GM12878 (cell line): ENCODE results near the gene ATF6. TPM values are rescaled to one million over a fixed set of nuclear protein-coding genes. Genes with fewer than 3 reads are reported as not detected.

Source experiments
- BACH1 ChIP-seq: fragments of 450-650 bp; IDR thresholded peaks from 2 replicates; pipeline ENCODE4 v1.6.1; 2017; ENCODE audit warnings: mild to moderate bottlenecking, borderline replicate concordance
- BCL11A ChIP-seq: IDR thresholded peaks from 2 replicates; pipeline ENCODE4 v1.6.1; 2011; ENCODE audit warnings: low read depth, low read length
- CBX3 ChIP-seq: fragments of 200-600 bp; sonication (generic); IDR thresholded peaks from 2 replicates; pipeline ENCODE4 v1.6.1; 2016; ENCODE audit warnings: low read depth, borderline replicate concordance
- CHD4 ChIP-seq: fragments of 200-600 bp; sonication (generic); IDR thresholded peaks from 2 replicates; pipeline ENCODE4 v1.6.1; 2016; ENCODE audit warnings: mild to moderate bottlenecking
- CREB1 ChIP-seq: IDR thresholded peaks from 2 replicates; pipeline ENCODE4 v1.6.1; 2012; ENCODE audit warnings: low read depth, mild to moderate bottlenecking, inconsistent platforms
- EP300 ChIP-seq, 2 experiments: fragments of 150-350 bp in 1 of 2; IDR thresholded peaks; 2 replicates each; pipeline ENCODE4 v1.6.1; 2011 to 2012; ENCODE audit warnings: low read depth in 2 of 2, low read length in 2 of 2, borderline replicate concordance in 1 of 2, improper control_type of control experiment in 1 of 2, inconsistent platforms in 1 of 2; ENCODE audit not compliant: control insufficient read depth in 1 of 2
- IKZF2 ChIP-seq, 2 experiments: fragments of 450-650 bp; IDR thresholded peaks; 2 replicates each; pipeline ENCODE4 v1.6.1; 2017; ENCODE audit warnings: mild to moderate bottlenecking in 2 of 2, moderate library complexity in 2 of 2
- IRF4 ChIP-seq: IDR thresholded peaks from 2 replicates; pipeline ENCODE4 v1.6.1; 2011; ENCODE audit warnings: low read depth, low read length
- JUND ChIP-seq: IDR thresholded peaks from 2 replicates; pipeline ENCODE4 v1.6.1; 2012; ENCODE audit warnings: low read depth, mild to moderate bottlenecking, low read length, improper control_type of control experiment, moderate library complexity
- KLF5 ChIP-seq: fragments of 450-650 bp; IDR thresholded peaks from 2 replicates; pipeline ENCODE4 v1.6.1; 2014; ENCODE audit warnings: mild to moderate bottlenecking; ENCODE audit not compliant: partially characterized antibody
- MTA3 ChIP-seq: IDR thresholded peaks from 2 replicates; pipeline ENCODE4 v1.6.1; 2012; ENCODE audit warnings: low read length, inconsistent platforms, borderline replicate concordance
- NFYB ChIP-seq: IDR thresholded peaks from 2 replicates; pipeline ENCODE4 v1.6.1; 2011; ENCODE audit warnings: low read depth, mild to moderate bottlenecking, low read length, improper control_type of control experiment, moderate library complexity; ENCODE audit not compliant: insufficient read depth
- NR2F1 ChIP-seq: fragments of 450-650 bp; conservative IDR thresholded peaks from 2 replicates; pipeline ENCODE4 v1.6.1; 2017; ENCODE audit warnings: mild to moderate bottlenecking
- POU2F2 ChIP-seq: IDR thresholded peaks from 3 replicates; pipeline ENCODE4 v1.6.1; 2011; ENCODE audit warnings: low read depth, mild to moderate bottlenecking, low read length, borderline replicate concordance
- RBBP5 ChIP-seq: fragments of 200-600 bp; sonication (generic); conservative IDR thresholded peaks from 2 replicates; pipeline ENCODE4 v1.6.1; 2016
- RCOR1 ChIP-seq: conservative IDR thresholded peaks from 2 replicates; pipeline ENCODE4 v1.6.1; 2012; ENCODE audit warnings: low read depth, low read length, improper control_type of control experiment
- SMC3 ChIP-seq: IDR thresholded peaks from 2 replicates; pipeline ENCODE4 v1.6.1; 2011; ENCODE audit warnings: low read length, improper control_type of control experiment, borderline replicate concordance
- SP1 ChIP-seq: IDR thresholded peaks from one replicate; pipeline ENCODE4 v1.6.1; 2011; ENCODE audit warnings: low read depth, low read length
- TBL1XR1 ChIP-seq: IDR thresholded peaks from 2 replicates; pipeline ENCODE4 v1.6.1; 2012; ENCODE audit warnings: low read depth, low read length, improper control_type of control experiment
- ZBED1 ChIP-seq: IDR thresholded peaks from 2 replicates; pipeline ENCODE4 v1.6.1; 2016; ENCODE audit warnings: borderline replicate concordance
- ZNF217 ChIP-seq: fragments of 450-650 bp; IDR thresholded peaks from 2 replicates; pipeline ENCODE4 v1.6.1; 2017; ENCODE audit warnings: antibody characterized with exemption, mild to moderate bottlenecking
- ZNF24 ChIP-seq: fragments of 450-650 bp; IDR thresholded peaks from 2 replicates; pipeline ENCODE4 v1.6.1; 2017; ENCODE audit warnings: antibody characterized with exemption, mild to moderate bottlenecking
- polyA plus RNA-seq, 11 experiments: library from polyadenylated mRNA; depleted of rRNA in 4 of 11; unstranded in 6 of 11; stranded (reverse) in 5 of 11; fragments of >200 nt; fragmentation: Nextera tagmentation in 4 of 11; fragmentation: Illumina TruSeq in 1 of 11; extraction: Ambion mirVana in 4 of 11; extraction: Trizol in 1 of 11; gene quantifications; 1 replicate in 1 of 11; 2 replicates in 10 of 11; pipeline versions ENCODE4 v1.2.1 to v1.2.3, GENCODE V29; 2011 to 2016; ENCODE audit warnings: inconsistent platforms in 2 of 11, missing spikeins in 2 of 11, low read depth in 1 of 11
- total RNA-seq, 4 experiments: library from RNA; depleted of rRNA in 3 of 4; stranded (reverse); fragments of >200 nt in 3 of 4; fragmentation: Illumina TruSeq in 1 of 4; extraction: Trizol in 1 of 4; gene quantifications; 2 replicates each; pipeline versions ENCODE4 v1.2.1 to v1.2.3, GENCODE V29; 2013 to 2021
- TF ChIP-seq, protein P1 (sequence below): fragments of 450-650 bp; formaldehyde crosslinking; IDR thresholded peaks from 2 replicates; pipeline ENCODE4 v1.4.0; 2020; ENCODE audit warnings: mild to moderate bottlenecking, moderate library complexity
- TF ChIP-seq, protein P2 (sequence below): fragments of 450-650 bp; IDR thresholded peaks from 2 replicates; pipeline ENCODE4 v1.6.1; 2017; ENCODE audit warnings: mild to moderate bottlenecking, low read depth, inconsistent platforms; ENCODE audit not compliant: poor library complexity, severe bottlenecking
- TF ChIP-seq, protein P3 (sequence below): fragments of 450-650 bp; IDR thresholded peaks from 2 replicates; pipeline ENCODE4 v1.6.1; 2016; ENCODE audit warnings: mild to moderate bottlenecking

The ATF6 gene
- total and polyA plus RNA-seq, 10 of the 15 experiments (the other 5 are each of a cell fraction or from before 2014, with no cell fraction given) = 7.8 to 24.3 (median 14.7) TPM

DNA sequence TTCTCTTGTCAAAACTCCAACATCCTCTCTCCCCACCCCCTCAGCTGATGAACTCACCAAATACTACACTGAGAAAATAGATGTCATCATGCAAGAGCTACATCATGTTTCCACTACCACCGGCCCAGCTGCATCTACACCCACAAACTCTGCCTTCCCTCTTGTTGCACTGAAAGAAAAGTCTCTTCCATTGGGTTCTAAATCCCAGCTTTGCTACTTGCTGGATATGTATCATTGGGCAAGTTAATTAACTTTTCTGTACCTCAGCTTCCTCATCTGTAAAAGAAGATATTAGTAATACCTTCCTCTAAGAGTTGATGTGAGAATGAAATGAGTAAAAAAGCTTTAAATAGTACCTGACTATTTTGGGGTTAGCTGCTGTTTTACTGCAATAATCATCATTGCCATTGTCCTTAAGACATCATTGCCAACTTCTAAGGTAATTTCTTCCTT is 149.0 kb downstream of the ATF6 start (continued):
- TF ChIP-seq POU2F2 (no peak), JUND (no peak), CHD4 (no peak), ZNF217 (peak; percentile 59), RBBP5 (no peak), ZNF24 (no peak), IRF4 (peak; percentile 40; the same call in 1 of the 2 replicates), BACH1 (no peak; the same call in 1 of the 2 replicates), KLF5 (no peak), CREB1 (peak; percentile 92), NFYB (no peak), MTA3 (peak; percentile 87; the same call in 1 of the 2 replicates), SMC3 (no peak), EP300 (IDR thresholded peaks at IDR 0.05; ENCODE audit: borderline replicate concordance in 1 of 2, control insufficient read depth in 1 of 2, low read depth in 2 of 2, low read length in 2 of 2) (peak in 1 of 2 experiments; percentile 33; a peak in 1 of 4 replicates), IKZF2 (IDR thresholded peaks at IDR 0.05) (peak; percentile 90 to 91), TBL1XR1 (no peak), CBX3 (no peak), BCL11A (peak; percentile 72), RCOR1 (no peak), SP1 (no peak), ZBED1 (peak; percentile 28; the same call in 1 of the 2 replicates), NR2F1 (no peak)
- TF ChIP-seq, protein P1, sequence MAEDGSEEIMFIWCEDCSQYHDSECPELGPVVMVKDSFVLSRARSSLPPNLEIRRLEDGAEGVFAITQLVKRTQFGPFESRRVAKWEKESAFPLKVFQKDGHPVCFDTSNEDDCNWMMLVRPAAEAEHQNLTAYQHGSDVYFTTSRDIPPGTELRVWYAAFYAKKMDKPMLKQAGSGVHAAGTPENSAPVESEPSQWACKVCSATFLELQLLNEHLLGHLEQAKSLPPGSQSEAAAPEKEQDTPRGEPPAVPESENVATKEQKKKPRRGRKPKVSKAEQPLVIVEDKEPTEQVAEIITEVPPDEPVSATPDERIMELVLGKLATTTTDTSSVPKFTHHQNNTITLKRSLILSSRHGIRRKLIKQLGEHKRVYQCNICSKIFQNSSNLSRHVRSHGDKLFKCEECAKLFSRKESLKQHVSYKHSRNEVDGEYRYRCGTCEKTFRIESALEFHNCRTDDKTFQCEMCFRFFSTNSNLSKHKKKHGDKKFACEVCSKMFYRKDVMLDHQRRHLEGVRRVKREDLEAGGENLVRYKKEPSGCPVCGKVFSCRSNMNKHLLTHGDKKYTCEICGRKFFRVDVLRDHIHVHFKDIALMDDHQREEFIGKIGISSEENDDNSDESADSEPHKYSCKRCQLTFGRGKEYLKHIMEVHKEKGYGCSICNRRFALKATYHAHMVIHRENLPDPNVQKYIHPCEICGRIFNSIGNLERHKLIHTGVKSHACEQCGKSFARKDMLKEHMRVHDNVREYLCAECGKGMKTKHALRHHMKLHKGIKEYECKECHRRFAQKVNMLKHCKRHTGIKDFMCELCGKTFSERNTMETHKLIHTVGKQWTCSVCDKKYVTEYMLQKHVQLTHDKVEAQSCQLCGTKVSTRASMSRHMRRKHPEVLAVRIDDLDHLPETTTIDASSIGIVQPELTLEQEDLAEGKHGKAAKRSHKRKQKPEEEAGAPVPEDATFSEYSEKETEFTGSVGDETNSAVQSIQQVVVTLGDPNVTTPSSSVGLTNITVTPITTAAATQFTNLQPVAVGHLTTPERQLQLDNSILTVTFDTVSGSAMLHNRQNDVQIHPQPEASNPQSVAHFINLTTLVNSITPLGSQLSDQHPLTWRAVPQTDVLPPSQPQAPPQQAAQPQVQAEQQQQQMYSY = no peak
- TF ChIP-seq, protein P2, sequence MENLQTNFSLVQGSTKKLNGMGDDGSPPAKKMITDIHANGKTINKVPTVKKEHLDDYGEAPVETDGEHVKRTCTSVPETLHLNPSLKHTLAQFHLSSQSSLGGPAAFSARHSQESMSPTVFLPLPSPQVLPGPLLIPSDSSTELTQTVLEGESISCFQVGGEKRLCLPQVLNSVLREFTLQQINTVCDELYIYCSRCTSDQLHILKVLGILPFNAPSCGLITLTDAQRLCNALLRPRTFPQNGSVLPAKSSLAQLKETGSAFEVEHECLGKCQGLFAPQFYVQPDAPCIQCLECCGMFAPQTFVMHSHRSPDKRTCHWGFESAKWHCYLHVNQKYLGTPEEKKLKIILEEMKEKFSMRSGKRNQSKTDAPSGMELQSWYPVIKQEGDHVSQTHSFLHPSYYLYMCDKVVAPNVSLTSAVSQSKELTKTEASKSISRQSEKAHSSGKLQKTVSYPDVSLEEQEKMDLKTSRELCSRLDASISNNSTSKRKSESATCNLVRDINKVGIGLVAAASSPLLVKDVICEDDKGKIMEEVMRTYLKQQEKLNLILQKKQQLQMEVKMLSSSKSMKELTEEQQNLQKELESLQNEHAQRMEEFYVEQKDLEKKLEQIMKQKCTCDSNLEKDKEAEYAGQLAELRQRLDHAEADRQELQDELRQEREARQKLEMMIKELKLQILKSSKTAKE = peak; percentile 17
- TF ChIP-seq, protein P3, sequence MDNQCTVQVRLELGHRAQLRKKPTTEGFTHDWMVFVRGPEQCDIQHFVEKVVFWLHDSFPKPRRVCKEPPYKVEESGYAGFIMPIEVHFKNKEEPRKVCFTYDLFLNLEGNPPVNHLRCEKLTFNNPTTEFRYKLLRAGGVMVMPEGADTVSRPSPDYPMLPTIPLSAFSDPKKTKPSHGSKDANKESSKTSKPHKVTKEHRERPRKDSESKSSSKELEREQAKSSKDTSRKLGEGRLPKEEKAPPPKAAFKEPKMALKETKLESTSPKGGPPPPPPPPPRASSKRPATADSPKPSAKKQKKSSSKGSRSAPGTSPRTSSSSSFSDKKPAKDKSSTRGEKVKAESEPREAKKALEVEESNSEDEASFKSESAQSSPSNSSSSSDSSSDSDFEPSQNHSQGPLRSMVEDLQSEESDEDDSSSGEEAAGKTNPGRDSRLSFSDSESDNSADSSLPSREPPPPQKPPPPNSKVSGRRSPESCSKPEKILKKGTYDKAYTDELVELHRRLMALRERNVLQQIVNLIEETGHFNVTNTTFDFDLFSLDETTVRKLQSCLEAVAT = no peak
